GM19239 (cell line): Measurements from ENCODE around the gene AP4B1.
"Not testable (repeated sequence)": the region's sequence is repeated elsewhere in the genome, so short reads cannot be mapped to it uniquely, and the experiment has no call there.

Experiments used
- DNase-seq: peaks from one replicate; pipeline ENCODE4 v3.0.0; 2011; ENCODE audit warnings: low spot score; ENCODE audit not compliant: insufficient read length
- FAIRE-seq: peaks from 2 replicates; lab custom pipeline; 2011; peaks lifted over from hg19 to GRCh38; lab: Jason Lieb, UNC

Gene AP4B1

DNA sequence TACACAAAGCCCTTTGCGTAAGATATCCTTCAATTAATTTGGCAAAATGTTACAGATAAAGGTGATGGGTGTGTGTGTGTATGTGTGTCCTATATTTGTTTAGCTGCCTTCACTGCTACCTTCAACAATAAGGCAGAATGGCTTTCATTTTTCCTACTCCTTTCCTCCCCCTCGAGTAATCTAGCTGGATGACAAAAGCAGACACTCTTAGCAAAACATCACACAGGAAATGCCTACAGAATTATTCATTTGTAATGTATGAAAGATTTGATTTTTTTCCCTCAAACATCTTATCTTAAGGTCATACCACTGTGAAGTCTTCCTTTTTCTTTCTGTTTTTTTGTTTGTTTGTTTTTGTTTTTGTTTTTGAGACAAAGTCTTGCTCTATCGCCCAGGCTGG lies 43.7 kb downstream of the AP4B1 start:
- DNase-seq (no peak), FAIRE-seq (no peak)

DNA sequence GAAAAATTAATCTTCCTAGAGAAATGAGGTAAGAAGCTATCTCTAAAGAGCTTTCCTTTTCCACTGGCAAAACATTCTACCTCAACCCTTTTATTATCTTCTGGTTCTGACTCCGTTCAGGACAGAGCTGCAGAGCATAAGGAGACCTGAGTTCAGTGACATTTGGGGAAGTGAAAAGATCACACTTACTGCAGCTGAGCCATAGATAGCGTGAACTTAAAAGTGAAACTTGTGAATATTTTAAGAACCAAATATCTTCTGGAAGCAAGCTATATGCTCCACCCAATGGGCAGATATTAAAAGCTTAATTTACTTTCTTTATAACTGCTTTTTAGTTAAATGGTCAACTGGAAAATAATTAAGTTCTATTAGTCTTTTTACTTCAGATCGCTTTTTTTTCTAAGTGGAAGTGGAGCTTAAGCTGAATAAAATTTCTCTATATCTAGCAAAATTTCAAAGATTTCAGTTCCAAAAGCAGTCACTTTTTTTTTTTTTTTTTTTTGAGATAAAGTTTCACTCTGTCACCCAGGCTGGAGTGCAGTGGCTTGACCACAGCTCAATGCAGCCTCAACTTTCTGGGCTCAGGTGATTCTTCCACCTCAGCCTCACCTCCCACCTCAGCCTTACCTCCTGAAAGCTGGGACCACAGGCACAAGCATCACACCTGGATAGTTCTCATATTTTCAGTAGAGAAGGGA lies 45.0 kb downstream of the AP4B1 start:
- peak; percentile 89 for FAIRE-seq
- DNase-seq = no peak

DNA sequence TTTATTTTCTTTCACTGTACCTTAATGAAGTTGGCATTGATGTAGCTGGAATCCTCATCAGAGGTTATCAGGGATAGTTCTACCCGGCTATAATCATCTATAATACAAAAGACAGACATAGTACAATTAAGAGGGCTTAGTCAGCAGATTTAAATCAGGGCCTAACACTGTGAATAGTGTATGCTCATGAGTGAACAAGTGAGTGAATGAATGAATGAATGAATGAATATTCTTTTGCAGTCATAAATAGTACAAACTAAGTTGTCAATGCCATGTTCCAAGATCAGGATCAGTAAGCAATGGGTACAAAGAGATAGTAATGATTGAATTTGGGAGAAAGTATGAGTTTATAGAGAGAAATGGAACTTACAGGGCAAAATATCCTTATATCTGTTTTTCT lies 45.6 kb downstream of the AP4B1 start:
- FAIRE-seq (no peak), DNase-seq (no peak)

DNA sequence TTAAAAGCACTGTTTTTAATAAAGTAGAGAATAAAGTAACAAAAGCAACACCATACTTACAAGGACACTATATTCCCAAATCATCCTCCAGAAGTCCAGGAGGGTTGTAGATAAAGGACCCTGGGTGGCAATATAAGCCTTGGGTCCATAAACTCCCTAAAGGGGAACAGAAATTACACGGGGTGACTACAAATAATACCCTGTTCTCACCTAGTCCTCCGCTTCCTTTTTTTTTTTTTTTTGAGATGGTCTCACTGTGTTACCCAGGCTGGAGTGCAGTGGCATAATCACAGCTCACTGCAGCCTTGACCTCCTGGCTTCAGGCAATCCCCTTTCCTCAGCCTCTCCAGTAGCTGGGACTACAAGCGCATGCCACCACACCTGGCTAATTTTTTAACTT lies 46.2 kb downstream of the AP4B1 start:
- DNase-seq = no peak
- peak; percentile 31 for FAIRE-seq

DNA sequence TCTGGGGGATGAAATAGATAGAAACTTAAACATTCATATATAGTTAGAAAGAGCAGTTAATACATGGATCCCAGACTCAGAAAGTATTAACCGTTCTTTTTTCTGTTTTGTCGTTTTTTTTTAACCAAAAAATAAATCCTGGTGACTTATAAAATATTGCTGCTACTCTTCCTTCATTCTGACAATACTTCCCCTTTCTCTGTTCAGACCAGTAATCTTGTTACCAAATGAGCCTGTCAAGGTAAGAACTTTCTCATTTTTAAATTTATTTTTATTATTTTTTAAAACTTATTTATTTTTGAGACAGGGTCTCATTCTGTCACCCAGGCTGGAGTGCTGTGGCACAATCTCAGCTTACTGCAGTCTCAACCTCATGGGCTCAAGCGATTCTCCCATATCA lies 46.8 kb downstream of the AP4B1 start:
- no peak for DNase-seq
- no peak for FAIRE-seq

DNA sequence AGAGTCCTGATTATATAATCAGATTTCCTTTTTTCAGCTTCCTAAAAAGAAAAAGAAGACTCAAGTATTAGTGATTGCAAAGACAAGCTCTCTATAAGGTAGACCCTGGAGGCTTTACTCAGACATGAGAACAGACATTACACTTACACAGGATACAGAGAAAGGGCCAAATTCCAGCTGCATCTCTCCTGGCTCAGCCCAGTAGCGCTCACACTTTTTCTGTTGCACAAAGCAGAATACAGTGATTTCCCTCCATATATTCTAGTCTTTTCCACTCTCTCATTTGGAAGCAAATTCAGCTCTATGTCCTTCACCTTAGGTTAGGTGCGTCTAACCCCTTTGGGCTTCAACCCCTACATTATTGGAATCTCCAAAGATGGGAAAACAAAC lies 48.2 kb downstream of the AP4B1 start:
- DNase-seq (no peak), FAIRE-seq (no peak)

DNA sequence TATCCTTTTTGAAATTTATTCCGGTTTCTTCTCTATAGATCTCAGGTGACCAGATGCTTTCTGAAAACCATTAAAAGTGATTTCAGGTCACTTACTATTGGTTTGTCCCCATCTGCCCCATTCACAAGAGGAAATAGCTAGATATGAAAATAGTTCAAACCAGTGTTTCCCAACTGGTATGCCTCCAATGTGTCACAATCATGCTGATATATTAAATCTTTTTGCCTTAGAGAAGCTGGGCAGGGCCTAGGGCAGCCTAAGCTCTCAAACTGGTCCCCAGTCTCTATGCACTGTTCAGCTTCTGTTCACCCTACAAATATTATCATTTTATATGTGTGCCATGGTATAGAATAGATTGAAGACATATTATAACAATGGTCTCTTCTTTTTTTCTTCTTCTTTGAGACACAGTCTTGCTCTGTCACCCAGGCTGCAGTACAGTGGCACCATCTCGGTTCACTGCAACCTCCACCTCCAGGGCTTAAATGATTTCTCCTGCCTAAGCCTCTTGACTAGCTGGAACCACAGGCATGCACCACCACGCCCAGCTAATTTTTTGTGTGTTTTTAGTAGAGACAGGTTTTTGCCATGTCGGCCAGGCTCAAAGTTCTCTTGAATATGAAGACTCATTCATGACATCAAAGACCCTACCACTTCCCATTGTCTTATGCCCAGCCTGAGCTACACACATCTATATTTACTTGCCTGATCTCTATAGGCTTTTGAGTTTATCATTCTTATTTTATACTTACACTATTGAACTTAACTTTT lies 48.8 kb downstream of the AP4B1 start:
- FAIRE-seq (no peak), DNase-seq (no peak)

DNA sequence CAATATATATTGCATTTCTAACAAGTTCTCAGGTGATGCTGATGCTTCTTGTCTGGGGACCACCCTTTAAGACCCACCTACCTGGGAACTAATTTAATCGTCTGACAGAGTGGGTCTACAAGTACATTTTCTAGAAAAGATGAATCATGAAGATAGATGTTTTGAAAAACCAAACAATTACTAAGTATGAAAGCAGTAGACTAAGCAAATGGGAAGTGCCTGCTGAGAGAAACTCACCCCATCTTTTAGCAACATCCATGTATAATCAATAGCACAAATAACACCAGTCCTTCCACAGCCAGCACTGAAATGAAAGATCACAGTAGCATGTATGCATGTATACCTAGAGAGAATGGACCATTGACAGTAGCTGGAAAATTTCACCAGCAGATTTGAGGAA lies 50.4 kb downstream of the AP4B1 start:
- no peak for DNase-seq
- FAIRE-seq = no peak

DNA sequence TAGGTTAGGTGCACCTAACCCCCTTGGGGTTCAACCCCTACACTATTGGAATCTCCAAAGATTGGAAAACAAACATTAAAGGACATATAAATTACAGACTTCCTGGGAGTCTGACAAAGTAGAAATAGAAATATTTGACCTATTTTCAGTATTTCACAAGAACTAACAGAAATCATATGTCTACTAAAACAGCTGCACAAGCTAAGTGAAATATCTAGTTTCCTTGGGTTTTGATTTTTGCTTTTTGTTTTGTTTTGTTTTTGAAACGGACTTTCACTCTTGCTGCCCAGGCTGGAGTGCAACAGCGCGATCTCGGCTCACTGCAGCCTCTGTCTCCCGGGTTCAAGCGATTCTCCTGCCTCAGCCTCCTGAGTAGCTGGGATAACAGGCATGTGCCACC lies 51.9 kb downstream of the AP4B1 start:
- DNase-seq, FAIRE-seq: not testable (repeated sequence)

DNA sequence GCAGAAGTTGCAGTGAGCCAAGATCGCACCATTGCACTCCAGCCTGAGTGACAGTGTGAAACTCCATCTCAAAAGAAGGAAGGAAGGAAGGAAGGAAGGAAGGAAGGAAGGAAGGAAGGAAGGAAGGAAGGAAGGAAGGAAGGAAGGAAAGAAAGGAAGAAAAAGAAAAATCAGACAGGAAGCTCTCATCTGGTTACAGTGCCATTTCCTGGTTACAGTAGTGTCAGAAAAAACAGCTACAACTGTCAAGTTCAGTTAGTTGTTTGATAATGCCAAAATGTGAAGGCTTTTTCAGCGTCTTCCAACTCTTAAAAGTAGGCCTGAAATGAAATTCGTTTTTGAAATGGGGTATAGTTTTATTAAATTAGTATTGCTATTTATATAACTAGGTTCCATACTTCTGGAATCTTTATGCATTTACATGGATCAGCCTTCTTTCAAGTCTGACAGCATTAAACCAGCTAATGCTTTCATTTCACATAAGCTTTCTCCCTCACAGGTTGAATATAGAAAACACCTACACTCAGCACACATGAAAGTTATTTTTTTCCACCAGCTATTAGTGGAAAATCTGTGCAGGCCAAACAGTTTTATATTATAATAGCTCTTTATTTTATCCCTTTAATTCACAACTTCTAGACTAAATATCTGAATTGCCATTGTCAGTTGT lies 54.3 kb downstream of the AP4B1 start:
- no peak for DNase-seq
- peak; percentile 14 for FAIRE-seq

DNA sequence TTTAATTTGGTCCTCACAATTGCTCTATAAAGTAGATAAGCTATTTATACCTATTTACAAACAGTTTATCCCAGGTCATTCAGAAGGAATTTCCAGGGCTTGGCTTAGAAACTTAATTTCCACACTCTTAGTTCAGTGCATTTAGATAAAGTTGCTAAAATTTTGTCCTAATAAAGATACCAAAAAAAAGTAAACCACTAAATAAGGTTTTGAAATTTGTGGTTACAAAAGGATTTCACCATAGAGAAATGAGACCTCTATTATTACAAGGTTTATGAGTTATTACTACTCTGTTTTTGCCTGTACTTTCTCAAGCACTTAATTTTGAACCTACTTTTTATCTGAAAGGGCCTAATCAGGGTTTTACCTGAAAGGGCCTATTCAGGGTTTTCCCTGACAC lies 55.5 kb downstream of the AP4B1 start:
- no peak for FAIRE-seq
- DNase-seq = no peak

DNA sequence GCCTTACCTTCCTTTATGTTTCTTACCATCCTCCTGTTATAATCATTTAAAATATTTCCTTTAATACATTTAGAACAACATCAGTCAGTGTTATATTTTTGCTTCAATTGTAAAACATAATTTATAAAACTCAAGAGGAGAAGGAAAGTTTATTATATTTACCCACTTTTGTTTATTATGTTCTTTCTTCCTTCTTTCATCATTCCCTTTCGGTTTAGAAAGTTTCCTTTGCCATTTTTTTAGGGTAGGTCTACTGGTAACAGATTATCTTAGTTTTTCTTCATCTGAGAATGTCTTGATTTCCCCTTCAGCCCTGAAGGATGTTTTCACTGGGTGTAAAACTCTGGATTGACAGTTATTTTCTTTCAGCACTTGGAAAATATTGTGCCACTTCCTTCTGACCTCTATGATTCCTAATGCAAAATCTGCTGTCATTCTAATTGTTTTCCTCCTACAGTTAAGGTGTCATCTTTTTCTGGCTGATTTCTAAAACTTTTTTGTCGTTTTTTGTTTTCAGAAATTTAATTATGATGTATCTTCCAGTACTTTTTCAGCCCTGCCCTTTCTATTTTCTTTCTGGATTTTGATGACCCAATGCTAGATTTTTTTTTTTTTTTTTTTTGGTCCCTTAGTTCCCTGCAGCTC lies 58.1 kb downstream of the AP4B1 start:
- DNase-seq (no peak), FAIRE-seq (no peak)
